HG02678 (cell line): ENCODE results near the gene ZMIZ1.

Experiments used
- ATAC-seq: cut with Tn5 transposase; IDR thresholded peaks from one replicate; pipeline ENCODE4 v1.9.1; 2021; ENCODE audit warnings: mild to moderate bottlenecking, moderate library complexity; ENCODE audit not compliant: unreplicated experiment

ZMIZ1 gene

GRCh38 chr10:79115302-79115701 is 46.5 kb downstream of the ZMIZ1 start:
- ATAC-seq: no peak

GRCh38 chr10:79116368-79116767 is 47.6 kb downstream of the ZMIZ1 start:
- ATAC-seq: peak; percentile 29

- peak; percentile 87 for ATAC-seq
These were observed 48.3 kb downstream of the ZMIZ1 start for GRCh38 chr10:79116801-79117723.

GRCh38 chr10:79118286-79119202 is 49.8 kb downstream of the ZMIZ1 start:
- ATAC-seq: no peak

GRCh38 chr10:79119306-79119705 is 50.5 kb downstream of the ZMIZ1 start:
- no peak for ATAC-seq

GRCh38 chr10:79123547-79123963 is 54.8 kb downstream of the ZMIZ1 start:
- ATAC-seq: no peak

GRCh38 chr10:79124066-79124465 is 55.3 kb downstream of the ZMIZ1 start:
- no peak for ATAC-seq

GRCh38 chr10:79125092-79125491 is 56.3 kb downstream of the ZMIZ1 start:
- no peak for ATAC-seq

GRCh38 chr10:79126351-79127080 is 57.8 kb downstream of the ZMIZ1 start:
- ATAC-seq: no peak

GRCh38 chr10:79127151-79127961 is 58.6 kb downstream of the ZMIZ1 start:
- no peak for ATAC-seq

GRCh38 chr10:79128241-79128922 is 59.6 kb downstream of the ZMIZ1 start:
- ATAC-seq: no peak

GRCh38 chr10:79128923-79129305 is 60.1 kb downstream of the ZMIZ1 start:
- no peak for ATAC-seq

GRCh38 chr10:79129361-79129997 is 60.7 kb downstream of the ZMIZ1 start:
- ATAC-seq: no peak

GRCh38 chr10:79130255-79130654 is 61.5 kb downstream of the ZMIZ1 start:
- ATAC-seq: no peak

- ATAC-seq: no peak
These were observed 62.1 kb downstream of the ZMIZ1 start for GRCh38 chr10:79130846-79131245.

- no peak for ATAC-seq
These were observed 63.3 kb downstream of the ZMIZ1 start for GRCh38 chr10:79131836-79132631.

- ATAC-seq: no peak
These were observed 64.1 kb downstream of the ZMIZ1 start for GRCh38 chr10:79132681-79133381.

- ATAC-seq: no peak
These were observed 64.7 kb downstream of the ZMIZ1 start for GRCh38 chr10:79133416-79133815.
